ENCODE data around the gene ZNF408.
A peak's percentile ranks its signal among the peaks of the same experiment; 100 is the strongest.
"Not testable (repeated sequence)": the region's sequence is repeated elsewhere in the genome, so short reads cannot be mapped to it uniquely, and the experiment has no call there.

ZNF408 gene

GRCh38 chr11:46668480-46669085 is 32.2 kb upstream of the ZNF408 start:
- Histone ChIP-seq H3K27me3 (ENCODE audit: insufficient read depth, low read length) (no peaks in the 10 kb centered on the region), H3K79me2 (ENCODE audit: insufficient read depth, low read length) (no peaks in the 10 kb centered on the region), H3K4me2 (ENCODE audit: low read length) (no peak overlapping the region), H3K4me1 (ENCODE audit: insufficient read depth, low read length, severe bottlenecking) (peaks cover 14% of the 10 kb centered on the region), H3F3A (ENCODE audit: insufficient read depth, low read length) (no peaks in the 10 kb centered on the region), H3K9me3 (ENCODE audit: low read length) (no peaks in the 10 kb centered on the region), H3K36me3 (ENCODE audit: insufficient read depth, low read length) (peaks cover 90% of the 10 kb centered on the region), H3K27ac (ENCODE audit: low read depth, low read length, poor library complexity, severe bottlenecking) (peak overlapping the region; percentile 1), H4K20me1 (ENCODE audit: insufficient read depth, low read length) (no peaks in the 10 kb centered on the region), H3K9me2 (ENCODE audit: low read depth, low read length) (no peaks in the 10 kb centered on the region), H2AFZ (ENCODE audit: low read length) (no peak overlapping the region), H3K4me3 (ENCODE audit: low read depth, low read length, poor library complexity, severe bottlenecking) (no peak overlapping the region), H3K9ac (ENCODE audit: low read length) (no peak overlapping the region)
- no peak for TF ChIP-seq EZH2 (IDR thresholded peaks at IDR 0.05; ENCODE audit: borderline replicate concordance, low read length)
- TF ChIP-seq CTCF (IDR thresholded peaks at IDR 0.05; ENCODE audit: low read length): no peak

DNA sequence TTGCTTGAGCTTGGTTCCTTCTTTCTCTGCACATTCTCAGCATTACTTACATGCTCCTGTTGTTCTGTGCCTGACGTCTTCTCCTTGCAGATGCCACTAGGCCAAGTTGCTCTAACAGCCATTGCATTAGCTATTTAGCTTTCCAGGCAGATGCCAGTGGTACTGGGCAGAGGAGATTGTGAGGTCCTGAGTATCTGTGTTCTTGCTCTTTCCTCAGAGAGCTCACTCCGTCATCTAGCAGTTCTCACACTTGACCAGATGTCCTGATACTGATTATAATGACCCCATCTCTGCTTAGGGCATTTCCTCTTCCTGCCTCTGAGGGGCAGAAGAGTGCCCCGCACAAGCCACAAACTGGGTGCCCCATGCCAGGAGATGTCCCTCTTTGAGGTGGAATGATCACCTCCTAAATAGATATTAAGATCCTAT is 31.1 kb upstream of the ZNF408 start:
- Histone ChIP-seq H3K9ac (ENCODE audit: low read length) (no peak overlapping the region), H3K9me3 (ENCODE audit: low read length) (no peaks in the 10 kb centered on the region), H3F3A (ENCODE audit: insufficient read depth, low read length) (no peaks in the 10 kb centered on the region), H3K79me2 (ENCODE audit: insufficient read depth, low read length) (no peaks in the 10 kb centered on the region), H3K4me2 (ENCODE audit: low read length) (no peak overlapping the region), H3K9me2 (ENCODE audit: low read depth, low read length) (no peaks in the 10 kb centered on the region), H3K27ac (ENCODE audit: low read depth, low read length, poor library complexity, severe bottlenecking) (no peak overlapping the region), H3K27me3 (ENCODE audit: insufficient read depth, low read length) (no peaks in the 10 kb centered on the region), H2AFZ (ENCODE audit: low read length) (no peak overlapping the region), H3K4me3 (ENCODE audit: low read depth, low read length, poor library complexity, severe bottlenecking) (no peak overlapping the region), H3K36me3 (ENCODE audit: insufficient read depth, low read length) (peaks cover 80% of the 10 kb centered on the region), H3K4me1 (ENCODE audit: insufficient read depth, low read length, severe bottlenecking) (peaks cover 22% of the 10 kb centered on the region), H4K20me1 (ENCODE audit: insufficient read depth, low read length) (no peaks in the 10 kb centered on the region)
- TF ChIP-seq CTCF (IDR thresholded peaks at IDR 0.05; ENCODE audit: low read length) (peak; percentile 52), EZH2 (IDR thresholded peaks at IDR 0.05; ENCODE audit: borderline replicate concordance, low read length) (no peak)

DNA sequence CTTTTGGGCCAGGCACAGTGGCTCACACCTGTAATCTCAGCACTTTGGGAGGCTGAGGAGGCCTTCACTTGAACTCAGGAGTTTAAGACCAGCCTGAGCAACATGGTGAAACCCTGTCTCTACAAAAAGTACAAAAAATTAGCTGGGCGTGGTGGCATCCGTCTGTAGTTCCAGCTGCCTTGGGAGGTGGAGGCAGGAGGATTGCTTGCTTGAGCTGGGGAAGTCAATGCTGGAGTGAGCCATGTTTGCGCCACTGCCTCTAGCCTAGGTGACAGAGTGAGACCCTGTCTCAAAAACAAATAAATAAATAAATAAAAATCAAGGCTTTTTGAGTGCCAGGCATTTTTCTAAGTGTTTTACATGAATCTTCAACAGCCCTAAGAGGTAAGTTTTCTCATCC is 30.3 kb upstream of the ZNF408 start:
- H3K4me2 ChIP-seq (ENCODE audit: low read length); H3K27me3 ChIP-seq (ENCODE audit: insufficient read depth, low read length); H3K4me3 ChIP-seq (ENCODE audit: low read depth, low read length, poor library complexity, severe bottlenecking); H4K20me1 ChIP-seq (ENCODE audit: insufficient read depth, low read length); H3K9me2 ChIP-seq (ENCODE audit: low read depth, low read length); H3K9ac ChIP-seq (ENCODE audit: low read length); H2AFZ ChIP-seq (ENCODE audit: low read length); H3K9me3 ChIP-seq (ENCODE audit: low read length); H3K79me2 ChIP-seq (ENCODE audit: insufficient read depth, low read length); H3F3A ChIP-seq (ENCODE audit: insufficient read depth, low read length); H3K27ac ChIP-seq (ENCODE audit: low read depth, low read length, poor library complexity, severe bottlenecking): not testable (repeated sequence)
- Histone ChIP-seq H3K36me3 (ENCODE audit: insufficient read depth, low read length) (peaks cover 72% of the 10 kb centered on the region), H3K4me1 (ENCODE audit: insufficient read depth, low read length, severe bottlenecking) (peaks cover 29% of the 10 kb centered on the region)

DNA sequence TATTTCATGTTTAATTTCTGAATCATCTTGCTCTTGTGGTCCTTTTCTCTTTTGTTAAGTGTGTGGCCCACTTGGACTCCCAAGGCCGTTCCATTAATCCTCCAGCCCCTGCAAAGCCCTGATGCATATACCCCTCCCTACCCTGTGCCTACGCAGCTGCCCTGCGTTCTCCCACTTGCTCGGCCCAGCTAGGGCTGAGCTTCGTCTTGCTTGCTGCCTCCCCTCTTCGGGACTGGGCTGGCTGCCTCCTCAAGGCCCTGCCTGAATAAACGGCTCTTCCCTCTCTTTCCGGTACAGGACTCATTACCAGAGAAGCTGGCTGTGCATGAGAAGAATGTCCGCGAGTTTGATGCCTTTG is 28.9 kb upstream of the ZNF408 start:
- Histone ChIP-seq H3K36me3 (ENCODE audit: insufficient read depth, low read length) (peaks cover 59% of the 10 kb centered on the region), H3K27ac (ENCODE audit: low read depth, low read length, poor library complexity, severe bottlenecking) (no peak overlapping the region), H3K4me1 (ENCODE audit: insufficient read depth, low read length, severe bottlenecking) (peaks cover 33% of the 10 kb centered on the region), H3K4me2 (ENCODE audit: low read length) (no peak overlapping the region), H4K20me1 (ENCODE audit: insufficient read depth, low read length) (no peaks in the 10 kb centered on the region), H3K9ac (ENCODE audit: low read length) (no peak overlapping the region), H3K4me3 (ENCODE audit: low read depth, low read length, poor library complexity, severe bottlenecking) (no peak overlapping the region), H3K9me3 (ENCODE audit: low read length) (no peaks in the 10 kb centered on the region), H3K9me2 (ENCODE audit: low read depth, low read length) (no peaks in the 10 kb centered on the region), H2AFZ (ENCODE audit: low read length) (no peak overlapping the region), H3K27me3 (ENCODE audit: insufficient read depth, low read length) (no peaks in the 10 kb centered on the region), H3F3A (ENCODE audit: insufficient read depth, low read length) (no peaks in the 10 kb centered on the region), H3K79me2 (ENCODE audit: insufficient read depth, low read length) (no peaks in the 10 kb centered on the region)
- TF ChIP-seq EZH2 (IDR thresholded peaks at IDR 0.05; ENCODE audit: borderline replicate concordance, low read length) (no peak), CTCF (IDR thresholded peaks at IDR 0.05; ENCODE audit: low read length) (no peak)
